Stimulated activated CD4-positive, alpha-beta T cell treated with anti-CD3 and anti-CD28 coated beads, Interleukin-1b, Interleukin-23, amount 100 ng/mL, for 48 hours (primary cell): Measurements from ENCODE around the gene TARS3.
"Not testable (repeated sequence)": the region's sequence is repeated elsewhere in the genome, so short reads cannot be mapped to it uniquely, and the experiment has no call there.

ENCODE experiments used
- DNase-seq: peaks from one replicate; pipeline ENCODE4 v3.0.0-alpha.2; 2020

TARS3 gene

GRCh38 chr15:101652786-101653430 is 71.4 kb downstream of the TARS3 start:
- DNase-seq, result peak; percentile 12

GRCh38 chr15:101652098-101652785 is 72.0 kb downstream of the TARS3 start, which contains the start of gene TM2D3:
Gene TM2D3 (minus strand): TSS chr15:101652381. CDS start chr15:101652361, 20 bp downstream.
- peak; percentile 94 for DNase-seq

- DNase-seq, result no peak
These were observed 72.6 kb downstream of the TARS3 start for GRCh38 chr15:101651554-101652097.

- DNase-seq, result no peak
These were observed 74.1 kb downstream of the TARS3 start for GRCh38 chr15:101650145-101650544.

GRCh38 chr15:101648356-101648755 is 75.9 kb downstream of the TARS3 start:
- DNase-seq, result no peak

GRCh38 chr15:101647251-101647650 is 77.0 kb downstream of the TARS3 start:
- no peak for DNase-seq

GRCh38 chr15:101646672-101647071 is 77.6 kb downstream of the TARS3 start:
- DNase-seq, result no peak

GRCh38 chr15:101642361-101642760 is 81.9 kb downstream of the TARS3 start:
- DNase-seq, result no peak

- no peak for DNase-seq
These were observed 82.4 kb downstream of the TARS3 start for GRCh38 chr15:101641894-101642293.

- DNase-seq, result peak; percentile 71
These were observed 83.0 kb downstream of the TARS3 start for GRCh38 chr15:101641129-101641764.

GRCh38 chr15:101639667-101640066 is 84.6 kb downstream of the TARS3 start:
- no peak for DNase-seq

GRCh38 chr15:101637919-101638318 is 86.4 kb downstream of the TARS3 start:
- DNase-seq, result no peak

GRCh38 chr15:101637516-101637915 is 86.8 kb downstream of the TARS3 start:
- DNase-seq, result no peak

- no peak for DNase-seq
These were observed 87.2 kb downstream of the TARS3 start for GRCh38 chr15:101637038-101637437.

- no peak for DNase-seq
These were observed 88.1 kb downstream of the TARS3 start for GRCh38 chr15:101635944-101636727.

- no peak for DNase-seq
These were observed 90.9 kb downstream of the TARS3 start for GRCh38 chr15:101633356-101633755.

- not testable (repeated sequence) for DNase-seq
These were observed 97.5 kb downstream of the TARS3 start for GRCh38 chr15:101626729-101627128.

- no peak for DNase-seq
These were observed 98.3 kb downstream of the TARS3 start for GRCh38 chr15:101625980-101626379.

GRCh38 chr15:101625184-101625583 is 99.1 kb downstream of the TARS3 start:
- no peak for DNase-seq

GRCh38 chr15:101623367-101624304 is 100.6 kb downstream of the TARS3 start:
- DNase-seq, result no peak

GRCh38 chr15:101621961-101622360 is 102.3 kb downstream of the TARS3 start:
- no peak for DNase-seq

- DNase-seq, result no peak
These were observed 103.6 kb downstream of the TARS3 start for GRCh38 chr15:101620671-101621070.
